Thyroid gland (tissue), 4 donors: ENCODE data around the gene ACER1. TPM values are rescaled to one million over a fixed set of nuclear protein-coding genes. Genes with fewer than 3 reads are reported as not detected.

Experiments used
- DNase-seq, 2 donors: peaks; one replicate each; pipeline ENCODE4 v3.0.0-alpha.2; 2019
- H3K27ac ChIP-seq, 3 donors: fragments of 200-600 bp; sonication (generic); 1 replicate in 2 of 3; 2 replicates in 1 of 3; pipeline ENCODE4 v1.5.1; 2016 to 2019; ENCODE audit warnings: mild to moderate bottlenecking in 1 of 3, moderate library complexity in 1 of 3
- H3K27me3 ChIP-seq: fragments of 200-600 bp; sonication (generic); one replicate; pipeline ENCODE4 v1.5.1; 2019
- H3K36me3 ChIP-seq, 2 donors: fragments of 200-600 bp; sonication (generic); one replicate each; pipeline ENCODE4 v1.5.1; 2016 to 2019
- H3K4me1 ChIP-seq, 2 donors: fragments of 200-600 bp; sonication (generic); one replicate each; pipeline ENCODE4 v1.5.1; 2017 to 2019
- H3K4me3 ChIP-seq, 3 donors: fragments of 200-600 bp; sonication (generic); replicated peaks in 1 of 3; 1 replicate in 2 of 3; 2 replicates in 1 of 3; pipeline ENCODE4 v1.5.1; 2016; ENCODE audit warnings: mild to moderate bottlenecking in 1 of 3
- H3K9me3 ChIP-seq: fragments of 200-600 bp; sonication (generic); one replicate; pipeline ENCODE4 v1.5.1; 2017
- POLR2A ChIP-seq, 2 donors: fragments of 450-650 bp; IDR thresholded peaks; one replicate each; pipeline ENCODE4 v1.6.1; 2017; ENCODE audit warnings: antibody characterized with exemption in 2 of 2, mild to moderate bottlenecking in 2 of 2, moderate library complexity in 1 of 2
- WGBS, 2 donors: methylation state at CpG; one replicate each; pipeline ENCODE4 v1.1.5; 2017; 5-methylcytosine and 5-hydroxymethylcytosine counted together
- intact Hi-C: fragments of 100-400 bp; cut with DNase I; formaldehyde crosslinking; loops from one replicate; pipeline ENCODE4 v1.15.1; 2023
- total RNA-seq, 4 donors: library from RNA; depleted of rRNA; stranded (reverse); fragments of >200 nt; gene quantifications; one replicate each; pipeline ENCODE4 v1.2.3, GENCODE V29; 2016
- TF ChIP-seq, protein P1 (sequence below), 6 experiments: fragments of 200-600 bp in 3 of 6; fragments of 450-650 bp in 3 of 6; sonication (generic) in 3 of 6; IDR thresholded peaks; one replicate each; pipeline ENCODE4 v1.5.1; 2016 to 2019; ENCODE audit warnings: antibody characterized with exemption in 6 of 6, mild to moderate bottlenecking in 2 of 6, inconsistent platforms in 1 of 6, moderate library complexity in 1 of 6

Gene ACER1
- total RNA-seq, 4 donors from 2014 or later, result 0.67 TPM; not detected in 3

- Histone ChIP-seq H3K27me3 (no peaks in the 10 kb centered on the region), H3K4me3 (no peak overlapping the region), H3K27ac (peak overlapping the region in 1 of 3 donors; percentile 48), H3K4me1 (peaks cover 20 to 28% of the 10 kb centered on the region in 2 donors), H3K9me3 (no peaks in the 10 kb centered on the region), H3K36me3 (peaks cover 3 to 11% of the 10 kb centered on the region in 2 donors)
- intact Hi-C loops, result loop anchor here (10.0 kb wide), 1 partner anchor 51 kb away; the partner anchor contains the start of gene KHSRP
- 74 to 75% methylated on average over 19 to 21 of the region's 29 CpGs for WGBS, 2 donors
- TF ChIP-seq, protein P1, sequence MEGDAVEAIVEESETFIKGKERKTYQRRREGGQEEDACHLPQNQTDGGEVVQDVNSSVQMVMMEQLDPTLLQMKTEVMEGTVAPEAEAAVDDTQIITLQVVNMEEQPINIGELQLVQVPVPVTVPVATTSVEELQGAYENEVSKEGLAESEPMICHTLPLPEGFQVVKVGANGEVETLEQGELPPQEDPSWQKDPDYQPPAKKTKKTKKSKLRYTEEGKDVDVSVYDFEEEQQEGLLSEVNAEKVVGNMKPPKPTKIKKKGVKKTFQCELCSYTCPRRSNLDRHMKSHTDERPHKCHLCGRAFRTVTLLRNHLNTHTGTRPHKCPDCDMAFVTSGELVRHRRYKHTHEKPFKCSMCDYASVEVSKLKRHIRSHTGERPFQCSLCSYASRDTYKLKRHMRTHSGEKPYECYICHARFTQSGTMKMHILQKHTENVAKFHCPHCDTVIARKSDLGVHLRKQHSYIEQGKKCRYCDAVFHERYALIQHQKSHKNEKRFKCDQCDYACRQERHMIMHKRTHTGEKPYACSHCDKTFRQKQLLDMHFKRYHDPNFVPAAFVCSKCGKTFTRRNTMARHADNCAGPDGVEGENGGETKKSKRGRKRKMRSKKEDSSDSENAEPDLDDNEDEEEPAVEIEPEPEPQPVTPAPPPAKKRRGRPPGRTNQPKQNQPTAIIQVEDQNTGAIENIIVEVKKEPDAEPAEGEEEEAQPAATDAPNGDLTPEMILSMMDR (IDR thresholded peaks at IDR 0.05), result no peak
- no peak for DNase-seq
Observed at GRCh38 chr19:6374161-6374709, 40.8 kb upstream of the ACER1 start.

- no peak for DNase-seq
- peak overlapping the region in 1 of 3 donors; percentile 95 for H3K4me3 ChIP-seq
- H3K4me1 ChIP-seq, result peaks cover 20 to 28% of the 10 kb centered on the region in 2 donors
- no peaks in the 10 kb centered on the region for H3K9me3 ChIP-seq
- H3K27me3 ChIP-seq, result no peaks in the 10 kb centered on the region
- TF ChIP-seq, protein P1 (IDR thresholded peaks at IDR 0.05), result no peak
- no peak for TF ChIP-seq POLR2A (IDR thresholded peaks at IDR 0.05)
- peak overlapping the region; percentile 7 to 54 (median 48) for H3K27ac ChIP-seq
- intact Hi-C loops, result loop anchor here (10.0 kb wide), 1 partner anchor 51 kb away; the partner anchor contains the start of gene KHSRP
- peaks cover 5 to 16% of the 10 kb centered on the region in 2 donors for H3K36me3 ChIP-seq
- WGBS, 2 donors, result 27 to 41% methylated on average over 5 of the region's 5 CpGs
Observed at GRCh38 chr19:6373813-6374108, 40.3 kb upstream of the ACER1 start.

GRCh38 chr19:6373096-6373812 lies 39.8 kb upstream of the ACER1 start:
- TF ChIP-seq POLR2A (IDR thresholded peaks at IDR 0.05), result no peak
- H3K4me3 ChIP-seq, result peak overlapping the region; percentile 95 to 96 (median 95)
- H3K9me3 ChIP-seq, result no peaks in the 10 kb centered on the region
- peaks cover 17 to 24% of the 10 kb centered on the region in 2 donors for H3K4me1 ChIP-seq
- 2 to 3% methylated on average over 21 to 35 of the region's 53 CpGs for WGBS, 2 donors
- H3K27ac ChIP-seq, result peak overlapping the region; percentile 93 to 99 (median 98)
- H3K27me3 ChIP-seq, result no peaks in the 10 kb centered on the region
- DNase-seq, result peak; percentile 97 to 98
- H3K36me3 ChIP-seq, result peaks cover 9 to 21% of the 10 kb centered on the region in 2 donors
- intact Hi-C loops, result loop anchor here (10.0 kb wide), 1 partner anchor 52 kb away; the partner anchor contains the start of gene KHSRP

DNA sequence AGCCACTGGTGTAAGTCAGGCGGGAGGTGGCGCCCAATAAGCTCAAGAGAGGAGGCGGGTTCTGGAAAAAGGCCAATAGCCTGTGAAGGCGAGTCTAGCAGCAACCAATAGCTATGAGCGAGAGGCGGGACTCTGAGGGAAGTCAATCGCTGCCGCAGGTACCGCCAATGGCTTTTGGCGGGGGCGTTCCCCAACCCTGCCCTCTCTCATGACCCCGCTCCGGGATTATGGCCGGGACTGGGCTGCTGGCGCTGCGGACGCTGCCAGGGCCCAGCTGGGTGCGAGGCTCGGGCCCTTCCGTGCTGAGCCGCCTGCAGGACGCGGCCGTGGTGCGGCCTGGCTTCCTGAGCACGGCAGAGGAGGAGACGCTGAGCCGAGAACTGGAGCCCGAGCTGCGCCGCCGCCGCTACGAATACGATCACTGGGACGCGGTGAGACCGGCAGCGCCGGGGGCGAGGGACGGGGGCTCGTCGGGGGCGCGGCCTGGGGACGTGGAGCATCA lies 39.2 kb upstream of the ACER1 start, which contains the start of gene ALKBH7:
TSS of gene ALKBH7 (plus strand) at position 201 of the 502 bp plus-strand sequence. CDS start at position 228, 27 bp downstream.
- peak in 1 of 2 donors; percentile 84 for TF ChIP-seq POLR2A (IDR thresholded peaks at IDR 0.05)
- TF ChIP-seq, protein P1 (IDR thresholded peaks at IDR 0.05), result no peak
- Histone ChIP-seq H3K4me3 (peak within 1 kb of the TSS; percentile 95 to 96 (median 95)), H3K27me3 (no peaks in the 10 kb centered on the region), H3K36me3 (peaks cover 14 to 27% of the 10 kb centered on the region in 2 donors), H3K9me3 (no peaks in the 10 kb centered on the region), H3K27ac (peak within 1 kb of the TSS; percentile 93 to 99 (median 98)), H3K4me1 (peaks cover 11 to 18% of the 10 kb centered on the region in 2 donors)
- 0% methylated on average over 4 to 6 of the region's 47 CpGs for WGBS, 2 donors
- intact Hi-C loops, result loop anchor here (10.0 kb wide), 1 partner anchor 52 kb away; the partner anchor contains the start of gene KHSRP
- peak; percentile 100 for DNase-seq

GRCh38 chr19:6364353-6364752 lies 30.9 kb upstream of the ACER1 start:
- DNase-seq, result no peak
- no peak overlapping the region for H3K4me3 ChIP-seq
- H3K36me3 ChIP-seq, result peaks cover 40 to 45% of the 10 kb centered on the region in 2 donors
- peaks cover 4 to 14% of the 10 kb centered on the region in 2 donors for H3K4me1 ChIP-seq
- intact Hi-C loops, result no loop called here
- H3K9me3 ChIP-seq, result no peaks in the 10 kb centered on the region
- no peaks in the 10 kb centered on the region for H3K27me3 ChIP-seq
- WGBS, 2 donors, result 97% methylated on average over 18 to 21 of the region's 21 CpGs
- no peak overlapping the region for H3K27ac ChIP-seq
- TF ChIP-seq, protein P1 (IDR thresholded peaks at IDR 0.05), result no peak
- no peak for TF ChIP-seq POLR2A (IDR thresholded peaks at IDR 0.05)
